COR-L47 (cell line): ENCODE measurements around the gene CCDC116.
"Not testable (repeated sequence)": the region's sequence is repeated elsewhere in the genome, so short reads cannot be mapped to it uniquely, and the experiment has no call there.

Experiments used
- DNase-seq: peaks from one replicate; lab custom pipeline; 2025; lab: John Stamatoyannopoulos, UW

The CCDC116 gene

GRCh38 chr22:21609556-21610157 lies 22.9 kb upstream of the CCDC116 start:
- not testable (repeated sequence) for DNase-seq

DNA sequence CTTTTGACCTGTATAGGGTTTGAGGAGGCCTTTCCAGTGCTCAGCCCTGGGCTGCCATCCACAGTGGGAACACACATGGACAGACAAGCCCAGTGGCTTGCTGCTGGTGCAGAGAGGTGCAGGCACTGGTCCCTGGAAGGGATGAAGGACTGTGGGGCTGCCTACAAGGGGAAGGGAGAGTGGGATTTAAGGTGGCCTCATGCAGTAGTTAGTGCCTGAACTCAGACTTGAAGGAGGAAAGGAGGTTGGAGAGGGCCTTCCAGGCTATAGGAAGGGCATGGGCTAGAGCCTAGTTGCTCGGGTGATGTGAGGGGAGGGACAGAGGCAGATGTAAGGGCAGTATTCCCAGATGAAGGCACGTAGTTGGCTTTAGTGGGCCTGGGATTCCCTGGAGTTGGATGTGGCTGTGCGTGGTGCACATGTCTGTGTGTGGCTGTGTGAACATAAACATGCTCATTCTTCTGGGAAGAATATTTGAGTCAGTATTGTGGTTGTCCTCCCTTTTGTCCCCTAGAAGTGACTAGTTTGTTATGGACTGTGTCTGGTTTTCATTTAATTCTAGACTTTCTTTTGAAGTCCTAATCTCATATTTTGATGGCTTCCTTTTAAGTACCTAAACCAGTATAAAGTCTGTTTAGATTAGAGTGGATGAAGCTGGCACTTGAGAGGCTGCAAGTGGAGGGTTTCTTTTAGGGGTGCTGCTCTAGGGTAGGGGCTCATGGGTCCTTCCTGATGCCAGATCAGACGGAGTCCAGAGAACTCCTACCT lies 21.2 kb upstream of the CCDC116 start:
- no peak for DNase-seq

DNA sequence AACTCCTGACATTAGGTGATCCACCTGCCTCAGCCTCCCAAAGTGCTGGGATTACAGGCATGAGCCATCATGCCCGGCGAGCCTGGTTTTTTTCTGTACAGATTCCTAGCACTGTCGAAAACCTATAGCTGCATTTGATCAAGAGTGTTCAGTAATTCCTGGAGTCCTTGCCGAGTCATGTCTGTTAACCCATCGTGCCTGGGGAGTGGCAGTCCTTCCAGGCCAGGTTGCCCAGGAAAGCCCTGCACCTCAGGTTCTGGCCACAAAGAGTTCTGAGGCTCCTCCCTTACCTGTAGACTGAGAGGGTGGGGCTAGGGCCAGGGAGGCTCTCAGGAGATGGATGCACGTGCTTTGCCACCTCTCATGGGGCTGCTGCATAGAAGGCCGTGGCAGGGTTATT lies 19.7 kb upstream of the CCDC116 start:
- no peak for DNase-seq

GRCh38 chr22:21613553-21614233 lies 18.9 kb upstream of the CCDC116 start:
- DNase-seq, result no peak

- no peak for DNase-seq
These were observed 16.8 kb upstream of the CCDC116 start for GRCh38 chr22:21615731-21616130.

GRCh38 chr22:21617337-21617736 lies 15.2 kb upstream of the CCDC116 start:
- DNase-seq, result not testable (repeated sequence)

- no peak for DNase-seq
These were observed 11.5 kb upstream of the CCDC116 start for GRCh38 chr22:21621025-21621424.

GRCh38 chr22:21622011-21622918 lies 10.3 kb upstream of the CCDC116 start:
- DNase-seq, result no peak

GRCh38 chr22:21622919-21623647 lies 9.5 kb upstream of the CCDC116 start:
- no peak for DNase-seq

- DNase-seq, result no peak
These were observed 9.0 kb upstream of the CCDC116 start for GRCh38 chr22:21623648-21623970.

DNA sequence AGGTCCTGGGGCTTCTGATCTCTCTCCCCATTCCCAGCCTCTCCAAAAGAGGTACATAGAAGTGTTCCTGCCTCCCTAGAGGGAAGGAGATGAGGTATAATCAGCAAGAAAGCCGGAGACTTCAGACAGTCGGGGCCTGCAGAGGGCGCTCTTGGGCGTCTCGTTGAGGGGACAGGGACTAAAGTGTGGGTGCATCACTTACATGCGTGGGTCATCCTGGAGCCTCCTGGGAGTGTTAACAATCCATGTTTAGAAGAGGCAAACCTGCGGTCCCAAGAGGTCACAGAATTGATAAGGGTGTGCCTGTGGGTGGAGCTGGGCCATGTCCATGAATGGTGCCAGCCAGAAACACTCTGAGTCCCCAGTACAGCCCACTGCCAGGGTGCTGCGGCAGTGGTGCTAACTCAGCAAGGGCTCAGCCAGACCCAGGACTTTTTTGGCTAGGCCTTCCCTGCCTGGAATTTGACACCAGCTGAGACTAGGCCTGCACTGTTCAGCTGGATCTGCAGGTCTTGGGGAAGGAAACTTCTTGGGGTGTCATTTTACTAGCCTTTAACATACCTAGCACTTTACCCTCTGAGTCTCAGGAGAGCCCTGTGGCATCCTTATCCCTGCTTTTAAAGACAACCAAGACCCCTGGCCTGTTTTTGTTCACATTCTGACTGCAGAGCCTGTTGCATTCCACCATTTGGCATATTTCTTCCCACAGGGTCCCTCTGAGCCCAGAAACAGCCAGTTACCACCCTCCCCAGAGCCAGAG lies 8.3 kb upstream of the CCDC116 start:
- DNase-seq, result no peak

DNA sequence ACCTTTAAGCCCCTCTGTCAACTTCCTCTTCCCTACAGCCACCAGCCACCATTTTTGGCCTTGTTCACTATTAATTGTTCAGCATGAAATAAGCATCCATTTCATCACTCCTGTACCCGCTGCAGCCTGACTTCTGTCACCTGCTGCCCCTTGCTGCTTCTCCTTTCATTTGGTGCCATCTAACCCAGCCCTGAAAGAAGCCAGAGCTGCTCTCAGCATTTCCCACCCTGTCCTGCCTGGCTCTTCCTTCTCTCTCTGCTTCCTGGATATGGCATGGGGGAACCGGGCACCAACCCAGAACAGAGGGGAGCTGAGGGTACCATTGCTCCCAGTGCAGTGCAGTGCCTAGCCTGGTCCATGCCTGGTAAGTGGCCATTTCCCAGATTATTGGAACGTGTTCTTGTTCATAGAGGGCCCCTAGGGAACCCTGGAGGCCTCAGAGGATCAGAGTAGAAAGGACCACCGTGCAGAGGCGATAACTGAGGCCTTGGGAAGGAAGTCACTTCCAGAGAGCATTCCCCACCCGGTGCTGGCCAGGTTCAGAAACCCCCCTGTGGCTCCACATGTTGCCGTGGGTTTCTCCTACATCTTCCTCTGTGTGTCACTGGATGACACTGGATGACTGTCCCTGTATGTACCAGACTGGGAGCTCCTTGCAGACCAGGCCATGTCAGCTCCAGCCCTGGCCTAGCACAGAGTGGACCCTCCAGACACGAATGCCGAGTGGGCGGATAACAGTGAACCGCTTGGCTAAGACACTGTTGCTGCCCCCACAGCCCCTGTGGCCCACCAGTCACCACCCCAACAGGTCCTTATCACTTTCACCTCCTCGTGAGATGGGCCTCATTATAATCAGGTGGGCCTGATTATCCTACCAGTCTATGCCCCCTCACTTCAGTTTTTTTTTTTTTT lies 7.4 kb upstream of the CCDC116 start:
- DNase-seq, result no peak

- no peak for DNase-seq
These were observed 6.4 kb upstream of the CCDC116 start for GRCh38 chr22:21626073-21626734.

DNA sequence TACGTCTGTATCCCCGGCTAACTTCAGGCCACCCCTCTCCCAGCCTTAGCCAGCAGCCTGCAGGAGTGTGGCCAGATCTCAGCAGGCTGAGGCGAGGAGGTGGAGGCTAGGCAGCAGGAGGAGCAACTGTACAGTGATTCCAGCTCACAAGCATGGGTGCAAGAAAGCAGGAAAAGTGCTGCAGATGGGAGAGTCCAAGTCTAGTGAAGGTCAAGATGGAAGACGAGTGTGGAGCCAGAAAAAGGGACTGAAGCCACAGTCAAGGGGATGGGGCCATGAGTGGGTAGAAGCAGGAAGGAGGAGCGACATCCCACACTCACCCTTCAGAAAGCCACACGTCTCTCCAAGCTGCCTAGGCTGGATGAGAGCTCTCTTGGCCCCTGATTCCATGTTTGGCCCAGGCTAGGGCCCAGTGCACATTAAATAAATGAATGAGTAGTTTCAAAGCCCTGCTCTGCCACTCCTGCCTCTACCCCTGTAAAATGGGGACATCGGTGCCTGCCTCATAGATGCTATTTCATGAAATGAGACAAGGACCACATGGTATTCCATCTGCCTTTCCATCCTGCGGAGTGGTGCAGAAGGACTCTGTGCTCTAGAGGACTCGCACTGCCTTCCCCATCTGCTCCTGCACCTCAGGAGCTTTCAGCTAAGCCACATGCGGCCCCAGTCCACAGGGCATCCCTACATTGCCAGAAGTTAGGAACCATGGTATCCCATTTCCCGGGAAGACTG lies 5.7 kb upstream of the CCDC116 start:
- no peak for DNase-seq

DNA sequence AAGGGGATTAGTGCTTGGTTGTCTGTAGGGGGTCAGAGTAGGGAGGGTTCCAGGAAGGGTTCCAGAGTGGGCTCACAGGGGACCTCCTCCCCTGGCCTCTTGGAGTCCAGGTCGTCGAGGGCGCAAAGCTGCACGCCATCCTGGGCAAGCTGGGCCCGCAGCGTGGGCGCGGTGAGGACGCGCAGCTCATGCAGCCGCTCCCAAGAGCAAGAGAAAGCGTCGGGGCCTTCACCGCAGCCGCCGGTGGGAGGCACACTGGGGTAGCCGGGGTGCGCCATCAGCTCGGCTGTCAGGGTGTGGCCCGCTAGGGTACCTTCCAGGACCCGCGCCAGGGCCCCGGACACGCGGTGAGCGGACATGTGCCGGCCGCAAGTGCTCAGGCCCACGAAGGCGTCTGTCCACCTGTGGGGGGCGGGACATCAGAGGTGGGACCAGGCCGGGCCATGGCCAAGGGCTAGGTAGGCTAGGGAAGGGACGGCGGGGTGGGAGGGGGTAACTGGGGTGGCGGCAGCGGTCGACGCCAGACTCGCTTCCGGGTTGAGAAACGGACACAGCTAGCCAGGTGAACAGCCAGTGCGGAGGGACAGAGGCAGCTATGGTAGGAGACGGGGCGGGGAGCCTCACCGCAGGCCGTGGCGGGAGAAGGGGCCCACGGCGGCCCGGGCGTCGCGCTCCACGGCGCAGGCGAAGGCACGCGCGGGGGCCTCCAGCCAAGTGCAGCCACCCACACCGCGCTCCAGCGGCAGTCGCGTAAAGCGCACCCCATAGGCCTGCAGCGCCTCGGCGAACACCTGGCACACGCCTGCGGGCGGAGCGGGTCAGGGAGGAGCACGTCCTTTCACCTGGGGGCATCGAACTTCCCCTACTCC lies 3.9 kb upstream of the CCDC116 start:
- no peak for DNase-seq

DNA sequence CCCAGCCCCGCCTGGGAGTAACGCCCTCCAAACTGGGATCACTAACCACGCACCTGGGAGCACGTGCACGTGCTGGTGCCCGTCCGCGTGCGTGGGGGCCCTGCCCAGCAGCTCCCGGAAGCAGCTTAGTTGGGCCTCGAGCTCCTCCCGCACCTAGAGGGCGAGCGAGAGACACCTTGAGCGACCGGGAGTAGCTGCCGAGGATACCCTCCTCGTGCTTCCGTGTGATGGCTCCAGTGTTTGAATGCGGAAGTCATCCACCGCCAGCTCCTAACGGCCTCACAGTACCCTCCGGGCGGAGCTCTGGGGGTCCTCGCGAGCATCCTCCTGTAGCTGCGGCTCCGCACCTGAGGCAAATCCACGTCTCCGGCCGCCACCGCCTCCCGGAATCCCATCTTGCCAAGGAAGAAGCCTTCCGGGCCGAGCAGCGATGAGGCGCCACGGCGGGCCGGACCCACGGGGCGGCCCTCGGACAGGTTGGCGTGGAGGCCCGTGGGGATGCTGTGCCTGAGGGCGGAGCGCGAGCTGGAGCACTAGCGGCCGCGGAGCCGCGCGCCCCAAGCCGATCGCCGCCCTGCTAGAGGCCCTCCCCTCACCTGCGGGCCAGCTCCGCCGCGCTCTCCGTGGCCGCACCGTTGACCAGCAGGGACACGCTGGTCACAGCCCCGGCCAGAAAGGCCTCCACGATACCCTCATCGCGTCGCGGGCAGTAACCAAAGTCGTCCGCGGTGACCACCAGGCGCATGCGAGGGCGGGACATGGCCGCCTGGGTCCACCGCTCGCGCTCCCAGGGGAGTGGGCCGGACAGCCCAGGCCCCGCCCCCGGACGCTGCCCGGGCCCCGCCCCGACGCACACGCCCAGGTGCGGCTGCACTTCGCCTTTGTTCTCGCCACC lies 3.1 kb upstream of the CCDC116 start, which contains the start of gene YDJC:
Gene YDJC (minus strand): TSS at position 768 of the 895 bp plus-strand sequence. CDS start 8 bp downstream, at position 760.
- DNase-seq, result peak; percentile 91
